Activated CD8-positive, alpha-beta memory T cell treated with anti-CD3 and anti-CD28 coated beads, Interleukin-2, amount 50 U/mL, for 4 hours (primary cell): ENCODE data around the gene ZNF841.
A peak's percentile ranks its signal among the peaks of the same experiment; 100 is the strongest.
"Not testable (repeated sequence)": the region's sequence is repeated elsewhere in the genome, so short reads cannot be mapped to it uniquely, and the experiment has no call there.

Experiments used
- DNase-seq: peaks from one replicate; pipeline ENCODE4 v3.0.0-alpha.2; 2020

Gene ZNF841

GRCh38 chr19:52095172-52096014 is at the start of gene ZNF841:
Gene ZNF841, minus strand, starts transcription at chr19:52095765. Its CDS starts 10,964 bp downstream, at chr19:52084801.
- peak; percentile 85 for DNase-seq

GRCh38 chr19:52142001-52142595 is 46.5 kb upstream of the ZNF841 start:
- DNase-seq = no peak

- no peak for DNase-seq
Measured at GRCh38 chr19:52141203-52141602, 45.6 kb upstream of the ZNF841 start.

DNA sequence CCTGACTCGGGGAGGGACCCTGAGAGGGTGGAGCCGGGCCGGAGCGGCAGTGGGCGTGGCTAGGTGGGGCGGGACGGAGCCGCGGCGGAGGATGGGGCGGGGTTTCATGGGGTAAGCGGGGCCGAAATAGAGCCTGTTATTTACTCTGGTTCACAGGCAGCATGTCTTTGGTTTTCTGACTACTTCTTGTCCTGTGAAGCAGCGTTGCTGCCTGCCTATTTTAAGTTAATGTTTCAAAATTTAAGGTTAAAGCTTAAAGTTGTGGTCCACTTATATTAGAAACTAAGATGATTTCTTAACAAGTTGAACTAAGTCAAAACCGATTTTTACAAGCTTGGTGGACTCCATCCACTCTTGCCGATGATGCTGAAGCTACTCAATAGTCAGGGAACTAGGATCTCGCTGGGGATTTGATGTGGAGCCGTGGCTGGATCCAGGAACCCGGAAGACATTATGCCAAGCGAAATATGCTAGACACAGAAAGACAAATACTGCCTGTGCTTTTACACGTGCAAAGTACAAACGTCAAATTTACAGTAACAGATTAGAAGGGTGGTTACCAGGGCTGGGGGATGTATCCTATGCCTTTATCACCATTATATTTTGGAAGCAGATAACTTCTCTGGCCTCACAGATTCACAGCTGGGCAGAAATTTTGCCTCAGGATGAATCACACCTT is 44.6 kb upstream of the ZNF841 start:
- DNase-seq = peak; percentile 98

DNA sequence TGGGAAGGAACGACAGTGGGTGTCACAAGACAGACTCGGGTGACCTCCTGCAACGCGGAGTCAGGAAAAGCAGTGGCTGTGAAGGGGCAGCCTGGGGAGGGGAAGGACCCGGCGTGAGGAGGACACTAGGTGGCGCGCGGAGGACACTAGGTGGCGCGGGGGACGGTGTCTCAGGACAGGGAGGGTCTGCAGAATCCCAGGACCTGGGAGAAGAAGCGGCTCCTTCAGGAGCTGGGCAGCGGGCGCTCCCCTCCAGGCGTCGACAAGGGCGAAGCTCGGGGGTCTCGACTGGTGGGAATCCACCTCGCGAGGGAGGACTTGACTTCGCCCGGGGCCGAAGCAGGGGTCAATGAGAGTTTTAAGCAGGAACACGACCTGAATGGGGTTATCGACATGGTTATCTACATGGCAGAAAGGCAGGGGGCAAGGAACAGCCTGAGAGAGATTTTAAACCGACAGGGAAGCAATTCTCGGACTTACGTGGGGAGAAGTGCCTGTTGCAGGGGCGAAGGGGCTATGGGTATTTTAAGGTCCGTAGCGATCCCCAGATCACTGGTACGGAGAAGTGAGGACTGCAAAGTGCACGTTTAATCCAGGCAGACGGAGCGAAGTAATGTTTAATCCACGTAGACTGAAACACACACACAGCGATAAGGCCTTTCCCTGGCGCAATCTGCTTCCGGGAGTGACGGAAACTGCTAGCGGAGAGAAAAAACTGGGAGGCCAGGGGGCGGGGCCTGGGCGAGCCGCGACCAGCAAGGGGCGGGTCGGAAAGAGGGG is 43.9 kb upstream of the ZNF841 start, which contains the start of gene ZNF616:
TSS of gene ZNF616 (minus strand) at position 687 of the 780 bp plus-strand sequence. CDS start 9,426 bp downstream, outside the sequence.
- DNase-seq = peak; percentile 68

- no peak for DNase-seq
Measured at GRCh38 chr19:52138983-52139251, 43.4 kb upstream of the ZNF841 start.

DNA sequence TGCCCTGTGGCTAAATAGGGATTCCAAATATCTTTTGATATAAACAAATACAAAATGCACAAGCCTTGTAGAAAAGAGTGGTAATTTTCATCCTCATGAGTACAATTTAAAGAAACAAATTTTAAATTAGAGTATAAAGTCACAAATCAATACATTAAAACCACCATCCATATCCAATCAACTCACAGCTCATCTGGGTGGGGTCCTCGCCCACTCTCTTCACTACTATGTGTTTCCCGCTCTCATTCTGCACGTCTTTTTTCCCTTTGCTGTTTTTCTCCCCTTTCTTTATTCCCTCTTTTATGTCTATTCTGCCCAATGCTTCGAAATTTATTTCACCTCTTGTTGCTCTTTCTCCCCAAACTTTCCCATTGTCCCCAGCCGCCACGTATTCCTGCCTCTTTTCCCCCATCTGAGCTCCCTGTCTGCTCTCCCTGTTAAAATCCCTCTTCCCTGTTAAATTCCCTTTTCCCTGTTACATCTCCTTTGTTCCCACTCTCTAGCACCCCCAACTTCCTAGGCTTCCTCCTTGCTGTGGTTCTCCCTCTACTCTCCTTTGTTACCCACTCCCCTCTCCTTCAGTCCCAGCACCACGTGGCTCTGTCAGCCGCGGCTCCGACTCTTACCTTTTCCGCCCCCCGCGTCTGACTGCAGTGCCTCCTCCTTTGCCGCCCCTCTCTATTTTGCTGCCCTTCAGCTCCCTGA is 42.9 kb upstream of the ZNF841 start:
- peak; percentile 30 for DNase-seq

- DNase-seq = no peak
Measured at GRCh38 chr19:52120286-52120685, 24.7 kb upstream of the ZNF841 start.

GRCh38 chr19:52115526-52116053 is 20.0 kb upstream of the ZNF841 start:
- no peak for DNase-seq

DNA sequence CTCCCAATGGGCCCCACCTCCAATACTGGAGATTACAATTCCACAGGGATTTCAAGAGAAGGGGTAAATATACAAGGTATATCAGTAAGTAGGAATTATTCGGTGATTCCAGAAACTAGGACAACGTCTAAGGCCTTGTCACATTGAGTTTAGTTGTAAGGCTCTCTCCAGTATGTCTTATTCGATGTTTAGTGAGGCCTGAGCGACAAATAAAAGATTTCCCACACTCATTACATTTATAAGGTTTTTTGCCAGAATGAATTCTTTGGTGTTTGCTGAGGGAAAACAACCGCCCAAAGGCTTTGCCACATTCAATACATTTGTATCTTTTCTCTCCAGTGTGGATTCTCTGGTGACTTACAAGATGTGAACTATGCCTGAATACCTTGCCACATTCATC is 19.1 kb upstream of the ZNF841 start:
- no peak for DNase-seq

GRCh38 chr19:52112624-52113023 is 17.1 kb upstream of the ZNF841 start:
- no peak for DNase-seq

- no peak for DNase-seq
Measured at GRCh38 chr19:52110780-52111179, 15.2 kb upstream of the ZNF841 start.

DNA sequence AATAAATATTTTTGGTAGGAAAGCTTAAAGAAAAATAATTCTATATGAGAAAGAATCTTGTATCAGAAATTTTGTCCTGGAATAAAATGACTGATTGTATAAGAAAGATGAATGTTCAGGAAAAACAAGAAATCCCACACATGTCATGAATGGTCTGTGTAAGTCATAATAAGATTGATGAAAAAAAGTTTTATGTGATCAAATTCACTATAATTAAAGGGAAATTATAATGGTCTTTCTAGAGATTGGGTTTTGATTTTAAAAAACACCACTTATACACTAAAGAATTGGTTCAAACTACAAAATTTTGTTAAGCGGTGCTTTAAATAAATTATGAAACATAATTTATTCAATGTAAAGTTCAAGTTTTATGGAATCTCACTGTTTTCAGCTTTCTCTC is 7.2 kb upstream of the ZNF841 start:
- no peak for DNase-seq

GRCh38 chr19:52101866-52102562 is 6.4 kb upstream of the ZNF841 start:
- DNase-seq = no peak

- no peak for DNase-seq
Measured at GRCh38 chr19:52099497-52100138, 4.1 kb upstream of the ZNF841 start.

DNA sequence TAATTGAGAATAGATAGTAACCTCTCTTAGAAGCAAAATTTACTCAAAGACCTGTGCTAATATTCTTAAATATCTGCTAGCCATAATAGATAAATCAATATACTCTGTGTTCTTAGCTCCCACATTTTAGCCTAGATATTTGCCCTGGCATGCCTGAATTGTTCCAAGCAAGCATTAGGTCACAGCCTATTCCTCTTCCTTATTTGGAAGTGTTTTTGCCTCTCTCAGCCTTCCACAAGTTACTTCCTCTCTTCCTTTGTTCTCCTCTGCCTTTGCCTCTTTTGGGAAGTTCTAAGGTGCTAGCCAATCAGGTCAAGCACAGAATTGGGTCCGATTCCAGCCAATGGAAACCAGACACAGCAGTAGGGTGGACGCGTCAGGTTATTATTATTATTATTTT is 851 bp upstream of the ZNF841 start:
- not testable (repeated sequence) for DNase-seq

DNA sequence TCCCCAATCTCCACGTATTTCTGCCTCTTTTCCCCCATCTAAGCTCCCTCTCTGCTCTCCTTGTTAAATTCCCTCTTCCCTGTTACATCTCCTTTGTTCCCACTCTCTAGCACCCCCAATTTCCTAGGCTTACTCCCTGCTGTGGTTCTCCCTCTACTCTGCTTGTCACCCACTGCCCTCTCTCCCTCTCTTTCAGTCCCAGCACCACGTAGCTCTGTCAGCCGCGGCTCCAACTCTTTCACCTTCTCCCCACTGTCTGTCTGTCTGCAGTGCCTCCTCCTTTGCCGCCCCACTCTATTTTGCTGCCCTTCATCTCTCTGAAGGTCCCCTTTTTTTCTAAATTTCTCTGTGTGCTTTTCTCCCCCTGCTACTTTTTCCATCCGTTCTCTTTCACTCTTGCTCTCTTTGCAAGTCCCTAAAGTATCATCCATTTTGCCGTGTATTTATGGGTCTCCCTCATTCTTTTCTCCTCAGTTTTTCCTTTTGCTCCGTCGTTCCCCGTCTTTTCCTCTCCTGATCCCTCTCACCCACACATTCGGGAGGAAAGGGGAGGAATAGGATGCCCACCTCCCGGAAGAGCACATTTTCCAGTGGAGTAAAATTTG is 937 bp downstream of the ZNF841 start:
- DNase-seq = no peak

- no peak for DNase-seq
Measured at GRCh38 chr19:52086481-52086880, 9.1 kb downstream of the ZNF841 start.

- DNase-seq = no peak
Measured at GRCh38 chr19:52070496-52070895, 25.1 kb downstream of the ZNF841 start.

DNA sequence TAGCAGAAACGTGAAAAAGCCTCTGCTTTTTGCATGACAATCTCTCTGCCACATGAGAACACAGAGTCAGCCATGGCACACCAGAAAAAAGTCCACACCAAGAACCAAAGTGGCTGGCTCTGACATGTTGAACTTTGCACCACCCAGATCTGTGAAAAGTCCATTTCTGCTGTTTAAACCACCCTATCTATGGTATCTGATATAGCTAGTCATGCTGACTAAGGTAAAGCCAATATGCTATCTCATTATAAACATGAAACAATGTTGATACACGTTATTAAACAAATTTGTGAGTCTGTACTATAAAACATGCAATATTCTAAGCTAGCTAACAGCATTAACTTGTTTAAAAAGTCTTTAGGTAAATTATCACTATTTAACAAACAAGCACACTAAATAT is 25.9 kb downstream of the ZNF841 start:
- DNase-seq = no peak
